Lower leg skin (tissue), 3 donors: ENCODE measurements around the gene KMT2E.

Experiments used
- CTCF ChIP-seq, 3 donors: fragments of 450-650 bp; IDR thresholded peaks; one replicate each; pipeline ENCODE4 v1.5.1; 2016; ENCODE audit warnings: antibody characterized with exemption in 3 of 3, mild to moderate bottlenecking in 3 of 3, moderate library complexity in 2 of 3
- POLR2A ChIP-seq, 2 donors: fragments of 450-650 bp; IDR thresholded peaks; one replicate each; pipeline ENCODE4 v1.6.1; 2016 to 2017; ENCODE audit warnings: antibody characterized with exemption in 2 of 2, mild to moderate bottlenecking in 1 of 2, moderate library complexity in 1 of 2

GRCh38 chr7:104971290-104972071 is 42.5 kb upstream of the KMT2E start:
- TF ChIP-seq CTCF (IDR thresholded peaks at IDR 0.05), result no peak
- TF ChIP-seq POLR2A (IDR thresholded peaks at IDR 0.05), result no peak
